Hepatocyte (in vitro differentiated cells): ENCODE data around the gene PISD. TPM values are rescaled to one million over a fixed set of nuclear protein-coding genes. Genes with fewer than 3 reads are reported as not detected.

Experiments
- DNase-seq: peaks from one replicate; pipeline ENCODE4 v3.0.0-alpha.2; 2016; ENCODE audit warnings: low spot score
- H2AFZ ChIP-seq: fragments of 200-600 bp; sonication (generic); 2 replicates; pipeline ENCODE4 v1.6.0; 2016; ENCODE audit warnings: antibody characterized with exemption, mild to moderate bottlenecking
- H3K27ac ChIP-seq: fragments of 200-600 bp; sonication (generic); 2 replicates; pipeline ENCODE4 v1.5.1; 2016; ENCODE audit warnings: mild to moderate bottlenecking
- H3K27me3 ChIP-seq: fragments of 200-600 bp; sonication (generic); 2 replicates; pipeline ENCODE4 v1.6.1; 2016
- H3K36me3 ChIP-seq: fragments of 200-600 bp; sonication (generic); replicated peaks from 2 replicates; pipeline ENCODE4 v1.5.1; 2016; ENCODE audit warnings: low read depth; ENCODE audit not compliant: insufficient read depth
- H3K4me1 ChIP-seq: fragments of 200-600 bp; sonication (generic); 2 replicates; pipeline ENCODE4 v1.5.1; 2016; ENCODE audit warnings: mild to moderate bottlenecking, moderate library complexity; ENCODE audit not compliant: insufficient read depth
- H3K4me2 ChIP-seq: fragments of 200-600 bp; sonication (generic); 2 replicates; pipeline ENCODE4 v1.6.0; 2016
- H3K4me3 ChIP-seq: fragments of 200-600 bp; sonication (generic); 2 replicates; pipeline ENCODE4 v1.5.1; 2016; ENCODE audit warnings: mild to moderate bottlenecking
- H3K79me2 ChIP-seq: fragments of 200-600 bp; sonication (generic); 2 replicates; pipeline ENCODE4 v1.6.0; 2017; ENCODE audit warnings: mild to moderate bottlenecking
- H3K9me2 ChIP-seq: fragments of 200-600 bp; sonication (generic); replicated peaks from 2 replicates; pipeline ENCODE4 v1.6.0; 2017; ENCODE audit warnings: mild to moderate bottlenecking; ENCODE audit not compliant: insufficient read depth
- H3K9me3 ChIP-seq: fragments of 200-600 bp; sonication (generic); 2 replicates; pipeline ENCODE4 v1.5.1; 2016; ENCODE audit warnings: low read depth, mild to moderate bottlenecking
- H4K20me1 ChIP-seq: fragments of 200-600 bp; sonication (generic); 2 replicates; pipeline ENCODE4 v1.6.0; 2016; ENCODE audit warnings: mild to moderate bottlenecking; ENCODE audit not compliant: insufficient read depth, poor library complexity, severe bottlenecking
- CTCF ChIP-seq: fragments of 200-600 bp; sonication (generic); IDR thresholded peaks from 2 replicates; pipeline ENCODE4 v1.5.1; 2016; ENCODE audit warnings: antibody characterized with exemption, mild to moderate bottlenecking; ENCODE audit not compliant: poor library complexity
- EZH2 ChIP-seq: fragments of 200-600 bp; sonication (generic); IDR thresholded peaks from 2 replicates; pipeline ENCODE4 v1.6.1; 2016; ENCODE audit warnings: antibody characterized with exemption, mild to moderate bottlenecking, borderline replicate concordance
- EZH2phosphoT487 ChIP-seq: fragments of 200-600 bp; sonication (generic); IDR thresholded peaks from one replicate; pipeline ENCODE4 v1.6.1; 2018; ENCODE audit warnings: antibody characterized with exemption, mild to moderate bottlenecking, low read depth, moderate library complexity; ENCODE audit not compliant: unreplicated experiment, severe bottlenecking
- WGBS: methylation state at CpG from one replicate; pipeline ENCODE4 v1.1.6; 2016; ENCODE audit warnings: low lambda C conversion rate; ENCODE audit errors: missing lambda C conversion rate; 5-methylcytosine and 5-hydroxymethylcytosine counted together
- polyA plus RNA-seq: library from polyadenylated mRNA; unstranded; fragments of >200 nt; fragmentation: Nextera tagmentation; extraction: Ambion mirVana; gene quantifications from 2 replicates; pipeline ENCODE4 v1.2.1, GENCODE V29; 2016
- total RNA-seq: library from RNA; depleted of rRNA; stranded (reverse); fragments of >200 nt; gene quantifications from 2 replicates; pipeline ENCODE4 v1.2.3, GENCODE V29; 2014

Gene PISD
- total and polyA plus RNA-seq, 2 experiments from 2014 or later: 46.2 to 62.9 TPM

DNA sequence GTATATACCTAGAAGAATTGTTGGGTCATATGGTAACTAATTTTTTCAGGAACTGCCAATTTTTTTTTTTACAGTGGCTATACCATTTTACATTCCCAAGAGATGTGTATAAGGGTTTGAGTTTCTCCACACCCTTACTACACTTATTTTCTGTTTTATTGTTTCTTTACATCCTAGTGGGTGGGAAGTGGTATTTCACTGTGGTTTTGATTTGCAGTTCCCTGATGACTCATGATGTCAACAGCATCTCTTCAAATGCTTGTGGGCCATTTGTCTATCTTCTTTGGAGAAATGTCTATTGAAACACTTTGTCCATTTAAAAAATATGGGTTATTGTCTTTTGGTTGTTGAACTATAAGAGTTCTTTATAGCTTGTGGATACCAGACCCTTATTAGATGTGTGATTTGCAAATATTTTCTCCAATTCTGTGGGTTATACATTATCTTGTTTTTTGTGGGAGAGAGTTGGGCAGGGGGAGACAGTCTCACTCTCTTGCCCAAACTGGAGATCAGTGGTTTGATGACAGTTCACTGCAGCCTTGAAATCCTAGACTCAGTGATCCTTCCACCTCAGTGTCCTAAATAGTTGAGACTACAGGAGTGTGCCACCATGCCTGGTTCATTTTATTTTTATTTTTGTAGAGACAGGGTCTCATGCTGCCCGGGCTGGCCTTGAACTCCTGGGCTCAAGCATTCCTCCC lies 30.3 kb upstream of the PISD start:
- H3K9me3 ChIP-seq: no peaks in the 10 kb centered on the region
- no peak overlapping the region for H3K4me2 ChIP-seq
- no peaks in the 10 kb centered on the region for H3K79me2 ChIP-seq
- H3K27me3 ChIP-seq: no peaks in the 10 kb centered on the region
- peaks cover 4% of the 10 kb centered on the region for H3K36me3 ChIP-seq
- H3K4me3 ChIP-seq: no peak overlapping the region
- H2AFZ ChIP-seq: no peak overlapping the region
- DNase-seq: no peak
- no peak overlapping the region for H3K27ac ChIP-seq
- WGBS: 92% methylated on average over 1 of the region's 1 CpG
- no peaks in the 10 kb centered on the region for H3K4me1 ChIP-seq
- no peaks in the 10 kb centered on the region for H3K9me2 ChIP-seq
- TF ChIP-seq EZH2phosphoT487: no peak
- no peak for TF ChIP-seq EZH2
- no peak for TF ChIP-seq CTCF
- H4K20me1 ChIP-seq: no peaks in the 10 kb centered on the region

GRCh38 chr22:31691408-31691807 lies 29.4 kb upstream of the PISD start:
- Histone ChIP-seq H3K79me2 (no peaks in the 10 kb centered on the region), H3K4me1 (no peaks in the 10 kb centered on the region), H3K4me3 (no peak overlapping the region), H3K9me3 (no peaks in the 10 kb centered on the region), H3K9me2 (no peaks in the 10 kb centered on the region), H3K4me2 (no peak overlapping the region), H4K20me1 (no peaks in the 10 kb centered on the region), H3K27ac (no peak overlapping the region), H2AFZ (no peak overlapping the region), H3K36me3 (peaks cover 4% of the 10 kb centered on the region), H3K27me3 (no peaks in the 10 kb centered on the region)
- WGBS: 91% methylated on average over 3 of the region's 3 CpGs
- no peak for TF ChIP-seq EZH2
- TF ChIP-seq CTCF: no peak
- TF ChIP-seq EZH2phosphoT487: no peak
- DNase-seq: no peak

DNA sequence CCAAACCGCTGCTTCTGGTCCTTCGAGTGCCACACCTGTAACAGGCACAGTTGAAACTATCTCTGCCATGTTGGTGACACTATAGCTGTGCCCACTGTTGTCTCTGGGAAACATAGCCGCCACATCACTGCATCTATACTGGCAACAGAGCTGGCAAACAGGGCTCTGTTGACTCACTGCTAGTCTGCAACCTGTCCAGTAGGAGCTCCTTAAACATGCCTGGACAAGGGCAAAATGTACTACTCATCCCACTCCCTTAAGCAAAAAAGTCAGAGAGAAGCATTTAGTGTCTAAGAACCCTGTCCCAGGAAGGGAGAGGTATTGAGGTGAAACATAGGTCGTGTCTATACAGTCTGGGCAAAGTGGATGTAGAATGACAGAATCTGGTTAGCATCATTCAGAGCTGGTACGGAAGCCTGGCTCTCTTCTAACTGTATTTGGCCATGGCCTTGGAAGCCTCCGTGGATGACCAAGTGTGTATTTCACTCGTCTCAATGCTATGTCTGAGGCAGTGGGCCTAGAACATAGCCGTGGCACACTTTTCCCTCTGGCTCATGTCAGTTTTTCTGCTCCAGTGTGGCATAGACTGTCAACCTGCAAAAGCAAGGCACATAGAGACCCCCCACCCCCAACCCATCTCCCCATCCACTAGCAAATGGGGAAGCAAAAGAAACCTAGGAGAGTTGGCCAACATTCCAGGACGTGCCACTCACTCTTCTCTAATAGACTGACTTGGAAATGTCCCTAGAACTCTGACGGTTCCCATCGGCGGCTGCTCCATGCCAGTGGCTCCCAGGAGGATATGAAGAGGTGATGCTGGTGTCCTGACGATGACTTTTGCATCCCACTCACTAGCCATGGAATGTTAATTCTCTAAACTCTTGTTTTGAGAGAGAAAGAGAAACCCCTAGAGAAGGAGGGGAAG lies 21.4 kb upstream of the PISD start:
- Histone ChIP-seq H3K27ac (no peak overlapping the region), H3K4me1 (no peaks in the 10 kb centered on the region), H4K20me1 (no peaks in the 10 kb centered on the region), H3K27me3 (no peaks in the 10 kb centered on the region), H3K4me2 (no peak overlapping the region), H3K79me2 (no peaks in the 10 kb centered on the region), H2AFZ (no peak overlapping the region), H3K9me2 (no peaks in the 10 kb centered on the region), H3K9me3 (no peaks in the 10 kb centered on the region), H3K4me3 (no peak overlapping the region), H3K36me3 (no peaks in the 10 kb centered on the region)
- TF ChIP-seq CTCF: no peak
- no peak for TF ChIP-seq EZH2phosphoT487
- no peak for TF ChIP-seq EZH2
- no peak for DNase-seq
- 93% methylated on average over 13 of the region's 13 CpGs for WGBS
